HG03060 (cell line): ENCODE results near the gene MYO9A.
A peak's percentile ranks its signal among the peaks of the same experiment; 100 is the strongest.
"Not testable (repeated sequence)": the region's sequence is repeated elsewhere in the genome, so short reads cannot be mapped to it uniquely, and the experiment has no call there.

Experiments used
- ATAC-seq: cut with Tn5 transposase; IDR thresholded peaks from one replicate; pipeline ENCODE4 v1.9.1; 2021; ENCODE audit warnings: low read depth, moderate number of reproducible peaks; ENCODE audit not compliant: unreplicated experiment

Gene MYO9A

DNA sequence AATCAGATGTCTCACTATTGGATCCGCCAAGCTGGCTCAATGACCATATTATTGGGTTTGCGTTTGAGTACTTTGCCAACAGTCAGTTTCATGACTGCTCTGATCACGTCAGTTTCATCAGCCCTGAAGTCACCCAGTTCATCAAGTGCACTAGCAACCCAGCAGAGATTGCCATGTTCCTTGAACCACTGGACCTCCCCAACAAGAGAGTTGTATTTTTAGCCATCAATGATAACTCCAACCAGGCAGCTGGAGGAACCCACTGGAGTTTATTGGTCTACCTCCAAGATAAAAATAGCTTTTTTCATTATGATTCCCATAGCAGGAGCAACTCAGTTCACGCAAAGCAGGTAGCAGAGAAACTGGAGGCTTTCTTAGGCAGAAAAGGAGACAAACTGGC, 21.7 kb upstream of the MYO9A start:
- no peak for ATAC-seq

GRCh38 chr15:72136170-72137051, 18.5 kb upstream of the MYO9A start:
- ATAC-seq: no peak

DNA sequence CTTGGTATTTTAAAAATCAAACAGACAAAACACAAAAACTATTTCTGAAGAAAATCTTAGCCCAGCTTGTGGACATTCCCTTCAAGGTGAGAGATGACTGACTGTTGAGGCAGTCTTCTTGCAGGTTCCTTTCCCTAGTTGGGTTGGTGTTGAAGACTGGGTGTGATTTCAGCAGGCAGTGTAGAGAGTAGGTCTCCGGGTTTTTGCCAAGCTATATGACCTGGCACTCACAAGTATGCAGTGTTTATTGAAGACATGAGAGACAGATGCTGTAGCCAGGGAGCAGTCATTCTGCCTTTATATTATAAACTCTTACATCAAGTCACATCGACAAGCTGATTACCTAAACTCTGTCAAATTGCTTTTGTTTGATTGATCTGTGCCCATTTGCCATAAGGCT, 17.8 kb upstream of the MYO9A start:
- no peak for ATAC-seq

GRCh38 chr15:72133211-72133610, 15.3 kb upstream of the MYO9A start:
- no peak for ATAC-seq

DNA sequence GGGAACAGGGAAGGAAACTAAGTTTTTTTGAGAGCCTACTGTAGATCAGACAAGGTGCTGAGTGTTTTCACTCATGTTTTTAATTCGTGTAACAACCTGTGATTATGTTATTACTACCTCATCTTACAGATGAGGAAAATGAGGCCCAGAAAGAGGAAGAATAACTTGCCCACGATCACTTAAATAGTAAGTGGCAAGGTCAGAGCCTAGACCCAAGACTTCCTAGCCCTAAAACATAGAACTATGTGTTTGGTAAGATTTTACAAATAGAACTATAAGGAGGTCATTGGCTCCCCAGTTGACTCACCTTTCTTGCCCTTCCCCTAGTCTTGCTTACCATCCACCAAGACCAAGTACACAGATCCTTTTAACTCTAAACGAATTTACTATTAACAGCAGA, 14.0 kb upstream of the MYO9A start:
- ATAC-seq: no peak

DNA sequence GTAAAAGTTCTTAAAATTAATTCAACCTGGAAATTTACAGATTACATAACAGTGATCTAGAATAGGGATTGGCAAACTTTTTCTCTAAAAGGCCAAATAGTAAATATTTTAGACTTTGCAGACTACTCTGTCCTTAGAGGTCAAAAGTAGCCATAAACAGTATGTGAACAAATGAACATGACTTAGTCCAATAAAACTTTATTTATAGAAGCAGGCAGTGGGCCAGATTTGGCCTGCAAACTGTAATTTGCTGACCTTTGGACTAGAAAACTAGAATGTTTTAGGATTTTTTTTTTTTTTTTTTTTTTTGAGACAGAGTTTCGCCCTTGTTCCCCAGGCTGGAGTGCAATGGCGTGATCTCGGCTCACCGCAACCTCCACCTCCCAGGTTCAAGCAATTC, 12.3 kb upstream of the MYO9A start:
- no peak for ATAC-seq

DNA sequence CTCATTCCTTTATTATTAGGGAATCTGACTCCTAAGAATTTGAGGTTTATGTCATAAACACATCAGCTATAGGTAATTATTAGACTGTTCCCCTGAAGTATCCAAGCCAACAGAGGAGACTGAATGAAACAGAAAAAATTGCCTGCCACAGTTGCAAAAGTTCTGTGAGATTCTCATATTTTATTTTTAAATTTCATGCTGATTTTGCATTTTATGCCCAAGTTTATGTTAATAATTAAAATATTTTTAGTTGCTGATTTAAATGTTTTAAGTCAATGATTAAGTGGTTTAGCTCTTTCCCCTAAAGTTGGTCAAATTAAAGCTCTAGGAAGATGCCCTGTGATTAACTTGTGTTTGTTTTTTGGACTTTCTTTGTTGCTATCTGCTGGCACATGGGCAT, 10.4 kb upstream of the MYO9A start:
- no peak for ATAC-seq

DNA sequence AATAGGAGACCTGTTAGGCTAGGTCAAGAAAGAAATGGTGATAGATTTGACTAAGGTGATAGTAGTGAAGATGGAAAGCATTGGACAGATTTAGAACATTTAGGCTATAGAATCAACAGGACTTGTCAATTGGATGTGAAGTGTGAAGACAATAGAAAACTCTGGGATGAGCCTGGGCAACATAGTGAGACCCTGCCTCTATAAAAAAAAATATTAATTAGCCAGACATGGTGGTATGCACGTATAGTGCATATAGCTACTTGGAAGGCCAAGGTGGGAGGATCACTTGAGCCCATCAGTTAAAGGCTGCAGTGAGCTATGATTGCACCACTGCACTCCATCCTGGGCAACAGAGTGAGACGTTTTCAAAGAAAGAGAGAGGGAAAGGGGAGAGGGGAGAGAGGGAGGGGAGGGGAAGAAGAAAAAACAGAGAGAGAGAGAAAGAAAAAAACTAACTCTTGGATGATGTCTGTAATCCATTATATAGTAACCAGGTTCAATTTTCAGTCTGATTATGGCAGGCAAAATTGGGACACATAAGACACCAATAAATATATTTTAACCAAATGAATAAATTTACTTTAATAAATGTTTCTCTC, 9.9 kb upstream of the MYO9A start:
- ATAC-seq: no peak

GRCh38 chr15:72124218-72124617, 6.3 kb upstream of the MYO9A start:
- ATAC-seq: no peak

DNA sequence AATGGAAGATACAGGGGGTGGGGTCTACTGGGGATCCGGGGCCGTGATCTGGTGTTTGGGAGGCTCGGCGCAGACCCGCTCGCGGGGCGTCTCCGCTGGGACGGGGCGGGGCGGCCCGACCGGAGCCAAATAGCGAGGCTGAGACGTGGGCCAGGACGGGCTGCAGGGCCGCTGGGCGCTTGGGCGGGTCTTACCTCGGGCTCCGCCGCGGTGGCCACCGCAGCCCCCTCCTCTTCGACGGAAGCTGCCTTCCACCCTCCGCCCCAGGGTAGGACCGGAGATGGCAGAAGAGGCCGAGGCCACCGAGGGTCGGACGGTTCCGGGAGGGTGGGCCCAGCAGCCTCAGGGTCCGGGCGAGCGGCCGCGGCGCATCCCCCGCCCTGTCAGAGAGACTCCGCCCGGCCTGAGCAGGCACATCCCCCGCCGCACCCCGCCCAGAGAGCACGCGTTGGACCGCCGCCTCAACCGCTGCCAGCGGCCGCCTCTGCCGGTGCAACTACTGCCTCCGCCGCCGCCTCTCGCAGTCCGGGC, 399 bp downstream of the MYO9A start:
- ATAC-seq: peak; percentile 25

DNA sequence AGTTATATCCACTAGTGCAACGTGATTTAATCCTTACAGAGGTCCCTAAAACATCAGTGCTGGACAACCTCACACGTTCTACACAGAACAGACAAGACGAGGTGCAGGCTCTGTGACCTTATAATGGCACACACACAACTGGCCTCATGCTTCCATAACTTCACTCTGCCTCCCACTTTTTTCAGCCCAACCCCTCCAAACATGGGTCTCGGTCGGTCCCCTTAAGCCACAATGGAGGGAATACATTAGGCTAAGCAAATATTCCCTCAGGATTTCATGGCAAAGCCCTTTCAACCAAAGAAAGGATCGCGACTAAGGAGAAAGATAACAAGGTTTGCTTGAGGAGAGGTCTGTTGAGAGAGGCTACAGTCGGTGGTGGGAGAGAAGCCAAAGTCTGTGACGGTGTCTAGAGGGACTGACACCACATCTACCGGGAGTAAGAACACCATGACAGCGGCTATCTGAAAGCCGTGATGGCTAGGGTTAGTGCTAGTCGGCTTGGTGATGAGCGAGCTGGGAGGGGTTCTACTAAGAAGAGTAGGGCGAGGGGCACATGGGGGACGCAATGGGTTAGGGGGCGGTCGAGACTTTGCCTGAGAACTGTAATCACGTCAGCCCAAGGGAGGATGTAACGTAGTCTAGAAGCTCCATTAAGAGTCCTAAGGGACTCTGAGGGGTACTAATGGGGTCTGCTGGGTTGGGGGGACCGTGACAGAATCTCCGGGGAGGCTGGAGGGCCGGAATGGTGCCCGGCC, 1.0 kb downstream of the MYO9A start:
- ATAC-seq: no peak

GRCh38 chr15:72113347-72114031, 4.5 kb downstream of the MYO9A start:
- ATAC-seq: no peak

DNA sequence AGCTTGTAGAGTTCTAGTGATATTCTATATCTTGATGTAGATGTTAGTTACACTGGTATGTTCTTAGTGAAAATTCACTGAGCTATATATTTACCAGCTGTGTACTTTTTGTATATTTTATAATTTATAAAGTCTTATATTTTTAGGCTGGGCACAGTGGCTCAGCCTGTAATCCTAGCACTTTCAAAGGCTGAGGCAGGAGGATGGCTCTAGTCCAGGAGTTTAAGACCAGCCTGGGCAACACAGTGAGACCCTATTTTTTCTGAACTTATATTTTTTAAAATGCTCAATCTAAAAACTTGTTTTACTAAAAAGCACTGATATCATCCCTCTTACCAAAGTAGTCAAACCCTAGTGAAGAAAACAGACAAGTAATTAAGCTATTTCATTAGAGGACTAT, 5.1 kb downstream of the MYO9A start:
- no peak for ATAC-seq

DNA sequence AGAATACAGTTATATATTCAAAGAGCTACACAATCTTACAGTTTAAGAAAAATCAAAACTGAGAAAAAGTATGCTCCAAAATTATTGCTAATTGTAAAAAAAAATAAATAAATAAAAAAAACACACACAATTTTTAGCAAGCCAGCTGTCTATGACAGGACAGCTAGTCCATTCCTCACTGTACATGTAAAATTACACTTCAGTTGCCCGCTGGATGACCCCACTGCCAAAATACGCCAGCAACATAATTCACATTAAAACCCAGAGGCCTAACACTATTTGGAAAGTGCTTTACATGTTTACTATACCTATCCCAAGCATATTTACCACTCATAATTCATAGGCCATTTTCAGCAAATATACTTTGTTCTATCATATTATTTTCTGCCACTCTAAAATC, 5.8 kb downstream of the MYO9A start:
- ATAC-seq: no peak

DNA sequence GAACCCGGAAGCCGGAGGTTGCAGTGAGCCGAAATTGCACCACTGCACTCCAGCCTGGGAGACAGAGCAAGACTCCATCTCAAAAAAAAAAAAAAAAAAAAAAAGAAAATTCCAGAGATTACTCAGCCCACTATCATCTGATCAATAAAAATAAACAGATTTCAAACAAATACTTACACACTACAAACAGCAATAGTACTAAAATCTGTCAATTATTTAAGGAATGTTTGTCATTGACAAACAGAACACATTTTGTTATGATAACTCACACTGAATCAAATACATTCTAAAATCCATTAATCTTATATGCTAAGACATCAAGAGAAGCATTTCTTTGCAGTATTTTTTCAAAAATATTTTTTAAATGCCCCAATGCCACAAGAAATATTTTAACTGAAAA, 7.6 kb downstream of the MYO9A start:
- ATAC-seq: no peak

GRCh38 chr15:72106068-72106467, 11.9 kb downstream of the MYO9A start:
- no peak for ATAC-seq

GRCh38 chr15:72105111-72105510, 12.8 kb downstream of the MYO9A start:
- no peak for ATAC-seq

GRCh38 chr15:72100551-72100950, 17.4 kb downstream of the MYO9A start:
- not testable (repeated sequence) for ATAC-seq

DNA sequence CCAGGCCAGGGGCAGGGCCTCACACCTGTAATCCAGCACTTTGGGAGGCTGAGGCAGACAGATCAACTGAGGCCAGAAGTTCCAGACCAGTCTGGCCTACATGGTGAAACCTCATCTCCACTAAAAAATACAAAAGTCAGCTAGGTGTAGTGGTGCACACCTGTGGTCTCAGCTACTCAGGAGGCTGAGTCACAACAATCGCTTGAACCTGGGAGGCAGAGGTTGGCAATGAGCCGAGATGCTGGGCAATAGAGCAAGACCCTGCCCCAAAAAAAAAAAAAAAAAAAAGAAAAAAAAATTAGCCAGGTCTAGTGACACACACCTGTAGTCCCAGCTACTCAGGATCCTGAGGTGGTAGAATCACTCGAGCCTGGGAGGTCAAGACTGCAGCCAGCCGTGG, 18.8 kb downstream of the MYO9A start:
- no peak for ATAC-seq

DNA sequence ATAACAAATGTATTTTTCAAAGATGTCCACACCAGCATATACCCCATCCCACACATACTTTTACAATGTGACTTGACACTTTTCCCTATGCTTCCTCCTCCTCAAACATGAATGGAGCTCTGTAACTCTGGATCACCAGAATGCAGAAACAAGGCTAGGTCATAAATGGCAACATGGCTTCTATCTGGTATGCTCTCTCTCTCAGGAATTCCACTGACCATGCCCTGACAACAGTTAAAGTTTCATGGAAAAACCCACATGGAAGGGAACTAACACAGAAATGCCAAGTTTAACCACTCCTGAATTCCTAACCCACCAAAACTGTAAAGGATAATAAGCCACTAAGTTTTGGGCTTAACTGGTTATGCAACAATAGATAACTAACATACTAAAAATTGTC, 19.9 kb downstream of the MYO9A start:
- no peak for ATAC-seq

GRCh38 chr15:72096796-72097195, 21.2 kb downstream of the MYO9A start:
- ATAC-seq: no peak
